Motor neuron (in vitro differentiated cells): ENCODE results near the gene QRICH2. TPM values are rescaled to one million over a fixed set of nuclear protein-coding genes. Genes with fewer than 3 reads are reported as not detected.
"Not testable (repeated sequence)": the region's sequence is repeated elsewhere in the genome, so short reads cannot be mapped to it uniquely, and the experiment has no call there.

Source experiments
- ATAC-seq, 8 experiments: fragments of 200-7000 bp; cut with Tn5 transposase; replicated peaks in 6 of 8; 2 replicates each; pipeline ENCODE4 v1.8.0; 2021; ENCODE audit warnings: mild to moderate bottlenecking in 8 of 8, moderate library complexity in 8 of 8
- H3K27ac ChIP-seq, 2 donors: fragments of 250-450 bp; sonication (Bioruptor Pico); 2 replicates each; pipeline ENCODE4 v1.9.0; 2021; ENCODE audit warnings: antibody characterized with exemption in 2 of 2, mild to moderate bottlenecking in 2 of 2, moderate library complexity in 1 of 2
- H3K4me1 ChIP-seq, 2 donors: fragments of 250-450 bp; sonication (Bioruptor Pico); replicated peaks in 1 of 2; 2 replicates each; pipeline ENCODE4 v1.6.1; 2021; ENCODE audit warnings: antibody characterized with exemption in 2 of 2, mild to moderate bottlenecking in 2 of 2, moderate library complexity in 1 of 2
- H3K4me3 ChIP-seq, 5 donors: fragments of 250-450 bp; sonication (Bioruptor Pico); 2 replicates each; pipeline ENCODE4 v1.9.0; 2021; ENCODE audit warnings: antibody characterized with exemption in 5 of 5, mild to moderate bottlenecking in 5 of 5, moderate library complexity in 4 of 5
- WGBS, 10 experiments: fragments of 450-650 bp; shearing (Covaris generic); methylation state at CpG; one replicate each; pipeline ENCODE4 v1.0.0; 2022; 5-methylcytosine and 5-hydroxymethylcytosine counted together
- in situ Hi-C, 9 experiments: fragments of 400-800 bp; cut with MboI; loops; one replicate each; pipeline ENCODE4 v1.15.0; 2021; ENCODE audit warnings: low sequenced_read_pairs in 9 of 9, low pct_unique_long_range_greater_than_20kb in 2 of 9; ENCODE audit not compliant: unreplicated experiment in 9 of 9
- total RNA-seq, 8 experiments: library from RNA; unstranded; fragments of 300-600 nt; gene quantifications; 2 replicates each; pipeline versions ENCODE4 v1.2.3 to v1.2.4, GENCODE V29; 2022

The QRICH2 gene
- total RNA-seq, 8 experiments from 2014 or later: 2.8 to 9.3 (median 3.6) TPM

DNA sequence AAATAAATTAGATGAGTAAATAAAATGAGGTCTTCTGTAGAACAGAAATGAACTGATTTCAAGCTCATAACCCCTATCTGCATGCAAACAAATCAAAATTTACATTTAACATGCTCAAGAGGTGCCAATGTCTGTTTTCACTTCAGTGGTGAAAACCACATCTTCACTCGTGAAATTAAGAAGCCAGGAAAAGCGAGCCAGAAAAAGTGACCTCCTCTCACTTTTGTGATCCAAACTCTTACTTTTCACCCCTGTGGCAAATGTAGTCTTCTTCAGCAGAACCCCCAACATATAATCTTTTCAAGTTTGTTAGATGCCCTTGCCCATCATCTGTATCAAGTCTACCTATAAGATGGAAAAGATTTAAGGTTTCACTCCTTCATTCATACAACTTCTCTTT lies 9.5 kb upstream of the QRICH2 start:
- no peak for ATAC-seq
- 69 to 100% (median 88%) methylated on average over 1 to 2 of the region's 2 CpGs; no CpG with 5 or more reads in 2 of the 10 experiments for WGBS, 10 experiments
- in situ Hi-C loops: loop anchor here in 2 of 9 experiments (25.0 kb wide), 2 partner anchors 95 to 195 kb away; partner anchors contain the start of gene RHBDF2 (in 1 of the 2)
- Histone ChIP-seq H3K27ac (no peak overlapping the region), H3K4me1 (peaks cover 9% of the 10 kb centered on the region in 2 donors), H3K4me3 (no peak overlapping the region)

DNA sequence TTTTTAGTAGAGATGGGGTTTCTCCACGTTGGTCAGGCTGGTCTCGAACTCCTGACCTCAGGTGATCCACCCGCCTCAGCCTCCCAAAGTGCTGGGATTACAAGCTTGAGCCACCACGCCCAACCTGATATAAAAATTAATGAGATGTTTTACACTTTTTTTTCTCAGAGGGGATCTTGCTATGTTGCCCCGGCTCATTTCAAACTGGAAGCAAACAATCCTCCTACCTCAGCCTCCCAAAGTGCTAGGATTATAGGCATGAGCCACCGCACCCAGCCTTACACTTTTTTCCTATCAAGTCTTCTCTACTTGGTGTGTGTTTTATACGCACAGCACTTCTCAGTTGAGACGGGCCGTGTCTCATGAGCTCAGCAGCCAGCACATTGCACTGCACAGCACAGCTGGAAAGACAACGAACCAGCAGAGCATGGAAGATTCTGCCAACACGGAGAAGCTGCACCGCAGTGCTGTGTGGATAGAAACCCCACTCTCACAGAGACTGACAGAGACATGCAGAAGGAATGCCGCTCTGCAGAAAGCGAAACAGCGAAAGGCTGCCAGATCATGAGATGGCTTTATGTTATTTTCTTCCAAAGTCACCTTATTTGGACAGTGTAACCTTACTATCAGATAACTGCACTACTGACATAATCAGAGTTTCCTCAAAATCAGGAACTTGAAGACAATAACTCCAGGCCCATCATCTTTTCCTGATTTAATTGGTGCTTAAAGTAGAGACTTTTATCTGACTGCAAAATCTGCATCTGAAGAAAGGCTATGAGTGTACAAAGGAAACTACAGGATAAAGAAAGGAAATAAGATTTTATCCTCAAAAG lies 6.5 kb upstream of the QRICH2 start:
- Histone ChIP-seq H3K27ac (no peak overlapping the region), H3K4me3 (no peak overlapping the region), H3K4me1 (peaks cover 12 to 16% of the 10 kb centered on the region in 2 donors)
- in situ Hi-C loops: loop anchor here in 2 of 9 experiments (25.0 kb wide), 2 partner anchors 98 to 198 kb away; partner anchors contain the start of gene RHBDF2 (in 1 of the 2)
- WGBS, 10 experiments: 40 to 100% (median 98%) methylated on average over 1 to 12 of the region's 15 CpGs; no CpG with 5 or more reads in 2 of the 10 experiments
- ATAC-seq: no peak

DNA sequence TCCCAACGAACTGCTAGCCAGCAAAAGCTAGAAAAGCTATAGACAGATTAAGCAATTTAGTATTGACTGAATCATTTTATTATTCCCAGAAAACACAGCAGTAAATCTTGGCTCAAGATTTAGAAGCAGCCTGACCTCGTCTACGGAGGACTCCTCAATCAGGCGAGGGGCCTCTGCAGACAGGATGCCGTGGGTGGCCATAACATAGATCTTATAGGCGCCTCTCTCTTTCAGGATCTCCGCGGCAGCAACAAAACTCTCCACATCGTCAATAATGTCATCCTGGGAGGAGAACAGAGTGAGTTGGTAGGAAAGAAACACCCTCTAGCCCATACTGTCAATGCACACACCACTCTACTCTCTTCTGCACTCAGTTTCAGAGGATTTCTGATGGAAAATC lies 4.7 kb upstream of the QRICH2 start:
- 0 to 100% (median 62%) methylated on average over 1 to 8 of the region's 9 CpGs for WGBS, 10 experiments
- Histone ChIP-seq H3K4me3 (no peak overlapping the region), H3K27ac (no peak overlapping the region), H3K4me1 (peaks cover 12 to 16% of the 10 kb centered on the region in 2 donors)
- in situ Hi-C loops: loop anchor here in 2 of 9 experiments (25.0 kb wide), 2 partner anchors 100 to 200 kb away; partner anchors contain the start of gene RHBDF2 (in 1 of the 2)
- peak in 5 of 8 experiments; percentile 65 to 91 (median 66) for ATAC-seq

DNA sequence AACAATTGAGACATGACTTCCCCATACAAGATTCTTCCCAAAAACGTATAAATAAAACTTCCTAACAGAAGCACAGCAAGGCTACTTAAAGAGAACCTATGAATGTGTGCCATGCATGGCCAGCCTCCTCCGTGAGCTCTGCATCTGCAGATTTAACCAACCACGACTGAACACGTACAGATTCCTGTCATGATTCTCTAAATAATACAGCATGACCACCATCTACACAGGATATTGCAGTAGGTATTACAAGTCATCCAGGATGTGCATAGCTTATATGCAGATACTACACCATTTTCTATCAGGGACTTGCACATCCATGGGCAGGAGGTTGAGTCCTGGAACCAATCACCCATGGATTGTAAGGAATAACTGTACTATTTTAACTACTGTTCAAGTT lies 1.4 kb upstream of the QRICH2 start:
- peaks cover 12 to 16% of the 10 kb centered on the region in 2 donors for H3K4me1 ChIP-seq
- no peak for ATAC-seq
- no peak overlapping the region for H3K4me3 ChIP-seq
- H3K27ac ChIP-seq: no peak overlapping the region
- WGBS, 10 experiments: 34 to 100% (median 100%) methylated on average over 1 to 4 of the region's 4 CpGs; no CpG with 5 or more reads in 2 of the 10 experiments
- in situ Hi-C loops: loop anchor here in 5 of 9 experiments (10.0 to 25.0 kb wide), 5 partner anchors 75 to 203 kb away; partner anchors contain the start of genes RHBDF2 (in 3 of the 5) and SPHK1 (in 1 of the 5)

DNA sequence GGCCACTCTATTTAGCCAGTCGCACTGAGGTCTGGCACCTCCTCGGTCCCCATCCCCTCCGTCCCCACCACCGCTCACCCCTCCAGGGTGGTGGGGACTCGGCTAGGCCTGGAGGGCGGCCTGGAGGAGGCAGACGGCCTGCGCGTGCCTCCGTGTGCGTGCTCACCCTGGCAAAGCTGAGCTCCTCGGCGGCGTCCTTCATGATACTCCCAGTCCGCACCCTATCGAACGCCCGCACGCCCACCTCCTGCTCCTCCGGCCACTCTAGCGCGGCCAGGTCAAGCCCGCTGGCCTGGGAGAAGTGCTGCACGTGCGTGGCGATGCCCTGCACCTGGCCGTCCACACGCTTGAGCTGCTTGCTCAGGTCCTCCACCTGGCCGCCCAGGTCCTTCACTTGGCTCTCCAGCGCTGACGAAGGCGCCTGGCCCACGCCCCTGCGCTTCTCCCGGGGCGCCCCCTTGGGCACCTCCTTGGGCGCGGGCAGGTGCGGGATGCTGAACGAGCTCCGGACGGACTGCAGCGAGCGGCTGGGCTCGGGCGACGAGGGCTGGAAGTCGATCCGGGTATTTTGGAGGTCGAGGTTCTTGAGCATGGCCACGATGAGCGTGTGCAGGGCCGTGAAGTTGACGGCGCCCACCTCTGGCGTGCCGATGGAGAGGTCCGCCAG lies 644 bp downstream of the QRICH2 start:
- no peak overlapping the region for H3K4me3 ChIP-seq
- no peak overlapping the region for H3K27ac ChIP-seq
- ATAC-seq: peak in 2 of 8 experiments; percentile 7 to 9
- 92 to 100% methylated on average over 8 to 12 of the region's 58 CpGs; no CpG with 5 or more reads in 8 of the 10 experiments for WGBS, 10 experiments
- in situ Hi-C loops: loop anchor here in 5 of 9 experiments (10.0 to 25.0 kb wide), 5 partner anchors 77 to 205 kb away; partner anchors contain the start of genes RHBDF2 (in 3 of the 5) and SPHK1 (in 1 of the 5)
- H3K4me1 ChIP-seq: peaks cover 2 to 6% of the 10 kb centered on the region in 2 donors

DNA sequence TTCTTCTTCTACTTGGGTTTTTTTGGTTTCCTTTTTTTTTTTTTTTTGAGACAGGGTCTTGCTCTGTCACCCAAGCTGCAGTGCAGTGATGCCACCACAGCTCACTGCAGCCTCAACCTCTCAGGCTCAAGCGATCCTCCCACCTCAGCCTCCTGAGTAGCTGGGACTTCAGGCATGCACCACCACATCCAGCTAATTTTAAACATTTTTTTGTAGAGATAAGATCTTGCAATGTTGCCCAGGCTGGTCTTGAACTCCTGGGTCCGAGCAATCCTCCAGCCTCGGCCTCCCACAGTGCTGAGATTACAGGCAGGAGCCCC lies 3.0 kb downstream of the QRICH2 start:
- H3K4me1 ChIP-seq, H3K27ac ChIP-seq, ATAC-seq, H3K4me3 ChIP-seq: not testable (repeated sequence)
- in situ Hi-C loops: loop anchor here in 5 of 9 experiments (10.0 to 25.0 kb wide), 5 partner anchors 80 to 207 kb away; partner anchors contain the start of genes RHBDF2 (in 3 of the 5) and SPHK1 (in 1 of the 5)
- WGBS, 10 experiments: 50 to 100% (median 100%) methylated on average over 1 to 3 of the region's 3 CpGs; no CpG with 5 or more reads in 2 of the 10 experiments

DNA sequence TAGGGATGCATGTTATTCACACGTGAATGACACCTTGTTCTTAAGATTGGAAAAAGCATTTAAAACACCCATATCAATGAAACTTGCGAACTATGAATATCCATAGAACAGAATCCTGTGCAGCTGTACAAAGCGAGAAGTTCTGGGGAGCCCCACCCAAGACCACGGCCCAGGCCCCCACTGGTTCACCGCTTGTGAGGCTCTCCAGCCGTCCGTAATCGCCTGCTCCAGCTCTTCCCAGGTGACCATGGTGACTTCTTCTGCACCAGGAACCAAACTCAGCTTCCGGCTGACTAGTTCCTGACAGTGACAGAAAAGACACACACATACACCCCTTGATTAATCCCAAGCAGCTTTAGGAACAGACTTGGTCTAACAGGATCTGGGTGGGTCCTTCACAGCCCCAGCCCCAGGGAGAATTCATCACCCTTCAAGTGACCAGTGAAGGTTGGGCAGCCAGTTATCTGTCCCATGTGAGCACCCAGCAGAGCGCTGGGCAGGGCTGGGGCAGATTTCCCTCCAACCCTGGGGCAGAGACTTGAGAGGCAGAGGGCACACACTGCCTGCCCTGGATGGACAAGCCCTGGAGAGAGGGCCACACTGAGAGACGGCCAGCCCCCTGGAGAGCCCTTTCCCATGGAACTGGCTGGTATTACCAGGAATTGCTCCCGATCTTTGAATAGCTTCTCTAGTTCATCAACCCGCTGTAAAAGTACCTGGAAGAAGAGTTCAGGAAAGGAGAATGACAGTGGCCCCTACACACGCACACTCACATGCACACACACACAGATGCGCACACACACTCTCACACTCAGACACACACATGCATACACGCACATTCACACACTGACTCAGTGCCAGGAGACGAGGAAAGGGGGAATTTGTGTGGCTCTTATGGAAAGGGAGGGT lies 3.6 kb downstream of the QRICH2 start:
- ATAC-seq: peak in 3 of 8 experiments; percentile 44 to 61 (median 48)
- Histone ChIP-seq H3K4me3 (no peak overlapping the region), H3K27ac (no peak overlapping the region), H3K4me1 (no peaks in the 10 kb centered on the region)
- 70 to 100% (median 87%) methylated on average over 1 to 8 of the region's 17 CpGs for WGBS, 10 experiments
- in situ Hi-C loops: loop anchor here in 5 of 9 experiments (10.0 to 25.0 kb wide), 5 partner anchors 80 to 208 kb away; partner anchors contain the start of genes RHBDF2 (in 3 of the 5) and SPHK1 (in 1 of the 5)

DNA sequence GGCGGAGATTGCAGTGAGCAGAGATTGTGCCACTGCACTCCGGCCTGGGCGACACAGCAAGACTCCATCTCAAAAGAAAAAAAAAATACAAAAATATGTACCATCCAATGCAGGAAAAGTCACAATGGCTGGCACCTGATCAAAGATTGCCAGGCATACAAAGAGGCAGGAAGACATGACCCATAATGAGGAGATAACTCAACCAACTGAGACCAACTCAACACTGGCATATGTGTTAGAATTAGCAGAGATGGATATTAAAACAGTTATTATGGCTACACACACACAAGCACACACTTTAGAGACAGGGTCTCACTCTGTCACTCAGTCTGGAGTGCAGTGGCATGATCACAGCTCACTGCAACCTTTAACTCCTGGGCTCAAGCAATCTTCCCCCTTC lies 10.6 kb downstream of the QRICH2 start:
- in situ Hi-C loops: loop anchor here in 7 of 9 experiments (25.0 kb wide), 3 partner anchors 185 to 385 kb away; partner anchors contain the start of genes EXOC7 (in 7 of the 7), CDK3 (in 4 of the 7) and MRPL38 (in 1 of the 7)
- Histone ChIP-seq H3K4me1 (no peaks in the 10 kb centered on the region), H3K4me3 (no peak overlapping the region), H3K27ac (no peak overlapping the region)
- ATAC-seq: no peak
- 90 to 100% (median 100%) methylated on average over 1 to 3 of the region's 3 CpGs; no CpG with 5 or more reads in 4 of the 10 experiments for WGBS, 10 experiments

DNA sequence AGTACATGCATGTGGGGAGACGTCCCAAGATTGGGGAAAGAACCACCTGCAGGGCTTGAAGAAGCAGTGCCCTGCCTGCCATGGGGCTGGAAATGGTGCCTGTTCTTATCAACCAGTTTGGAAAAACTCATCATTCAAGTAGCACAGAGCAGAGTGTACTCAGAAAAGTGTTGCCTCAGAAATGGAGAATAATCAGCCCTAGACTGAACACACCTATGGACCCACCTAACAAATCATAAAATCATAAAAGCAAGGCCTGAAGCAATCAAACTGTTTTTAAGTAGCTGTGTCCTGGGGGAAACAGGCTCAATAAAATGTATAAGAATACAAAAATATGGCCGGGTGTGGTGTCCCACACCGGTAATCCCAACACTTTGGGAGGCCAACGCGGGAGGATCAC lies 11.2 kb downstream of the QRICH2 start:
- ATAC-seq: no peak
- Histone ChIP-seq H3K4me3 (no peak overlapping the region), H3K4me1 (no peaks in the 10 kb centered on the region), H3K27ac (no peak overlapping the region)
- WGBS, 10 experiments: 75 to 100% (median 94%) methylated on average over 1 to 4 of the region's 5 CpGs; no CpG with 5 or more reads in 5 of the 10 experiments
- in situ Hi-C loops: loop anchor here in 7 of 9 experiments (25.0 kb wide), 3 partner anchors 185 to 385 kb away; partner anchors contain the start of genes EXOC7 (in 7 of the 7), CDK3 (in 4 of the 7) and MRPL38 (in 1 of the 7)

DNA sequence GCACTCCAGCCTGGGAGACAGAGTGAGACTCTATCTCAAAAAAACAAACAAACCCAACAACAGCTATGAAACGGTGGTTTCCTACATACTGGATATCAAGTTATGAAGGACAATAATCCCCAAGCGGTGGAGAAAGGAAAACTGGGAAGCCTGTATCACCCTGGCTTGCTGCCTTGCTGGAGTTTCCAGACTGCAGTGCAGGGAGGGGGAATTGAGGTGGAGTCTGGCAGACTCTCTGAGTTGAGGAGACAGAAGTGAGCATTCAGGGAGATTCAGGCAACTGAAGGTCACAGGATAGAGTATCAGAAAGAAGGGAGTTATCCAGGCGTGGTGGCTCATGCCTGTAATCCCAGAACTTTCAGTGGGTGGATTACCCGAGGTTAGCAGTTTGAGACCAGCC lies 11.9 kb downstream of the QRICH2 start:
- ATAC-seq: peak in 1 of 8 experiments; percentile 36
- in situ Hi-C loops: loop anchor here in 7 of 9 experiments (25.0 kb wide), 3 partner anchors 184 to 384 kb away; partner anchors contain the start of genes EXOC7 (in 7 of the 7), CDK3 (in 4 of the 7) and MRPL38 (in 1 of the 7)
- Histone ChIP-seq H3K4me3 (no peak overlapping the region), H3K4me1 (no peaks in the 10 kb centered on the region), H3K27ac (no peak overlapping the region)
- WGBS, 10 experiments: 78 to 100% (median 80%) methylated on average over 1 to 4 of the region's 4 CpGs; no CpG with 5 or more reads in 5 of the 10 experiments

DNA sequence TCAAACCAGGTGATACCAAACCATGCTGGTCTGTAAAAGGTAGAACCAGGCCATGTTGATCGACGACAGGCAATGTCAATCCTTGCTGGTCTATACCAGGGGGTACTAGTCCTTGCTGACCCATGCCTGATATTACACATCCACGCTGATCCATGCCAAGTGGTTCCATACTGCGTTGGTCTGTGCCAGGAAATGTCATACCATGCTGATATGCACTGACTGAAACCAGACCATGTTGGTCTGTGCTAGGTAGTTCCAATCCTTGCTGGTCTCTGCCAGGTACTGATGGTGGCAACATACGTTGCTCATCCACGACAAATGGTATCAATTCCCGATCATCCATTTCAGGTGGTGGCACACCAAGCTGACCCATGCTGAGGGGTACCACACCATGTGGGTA lies 15.0 kb downstream of the QRICH2 start:
- no peaks in the 10 kb centered on the region for H3K4me1 ChIP-seq
- in situ Hi-C loops: loop anchor here in 7 of 9 experiments (25.0 kb wide), 3 partner anchors 181 to 381 kb away; partner anchors contain the start of genes EXOC7 (in 7 of the 7), CDK3 (in 4 of the 7) and MRPL38 (in 1 of the 7)
- no peak overlapping the region for H3K4me3 ChIP-seq
- no peak overlapping the region for H3K27ac ChIP-seq
- WGBS, 10 experiments: 71 to 100% (median 83%) methylated on average over 2 to 7 of the region's 7 CpGs; no CpG with 5 or more reads in 5 of the 10 experiments
- ATAC-seq: no peak
